ENCODE results near the gene MAD2L1.

DNA sequence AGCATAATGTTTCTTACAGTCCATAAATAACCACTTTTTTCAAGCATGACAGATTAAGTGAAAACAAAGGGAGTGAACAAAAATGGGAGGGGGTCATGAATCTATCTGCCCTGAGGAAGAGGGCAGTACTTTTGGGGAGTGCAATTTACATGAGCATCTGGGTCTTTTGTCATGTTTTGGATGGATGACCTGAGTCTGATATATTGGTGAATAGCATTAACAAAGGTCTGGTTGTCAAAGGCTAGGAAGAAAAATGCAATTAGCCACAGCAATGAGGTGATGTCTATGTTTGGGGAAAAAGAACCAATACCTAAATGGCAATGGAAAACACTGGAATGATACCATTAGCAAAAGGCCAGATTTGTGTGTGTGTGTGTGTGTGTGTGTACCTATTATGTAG is 15.1 kb upstream of the MAD2L1 start:
- TF ChIP-seq, protein P1, sequence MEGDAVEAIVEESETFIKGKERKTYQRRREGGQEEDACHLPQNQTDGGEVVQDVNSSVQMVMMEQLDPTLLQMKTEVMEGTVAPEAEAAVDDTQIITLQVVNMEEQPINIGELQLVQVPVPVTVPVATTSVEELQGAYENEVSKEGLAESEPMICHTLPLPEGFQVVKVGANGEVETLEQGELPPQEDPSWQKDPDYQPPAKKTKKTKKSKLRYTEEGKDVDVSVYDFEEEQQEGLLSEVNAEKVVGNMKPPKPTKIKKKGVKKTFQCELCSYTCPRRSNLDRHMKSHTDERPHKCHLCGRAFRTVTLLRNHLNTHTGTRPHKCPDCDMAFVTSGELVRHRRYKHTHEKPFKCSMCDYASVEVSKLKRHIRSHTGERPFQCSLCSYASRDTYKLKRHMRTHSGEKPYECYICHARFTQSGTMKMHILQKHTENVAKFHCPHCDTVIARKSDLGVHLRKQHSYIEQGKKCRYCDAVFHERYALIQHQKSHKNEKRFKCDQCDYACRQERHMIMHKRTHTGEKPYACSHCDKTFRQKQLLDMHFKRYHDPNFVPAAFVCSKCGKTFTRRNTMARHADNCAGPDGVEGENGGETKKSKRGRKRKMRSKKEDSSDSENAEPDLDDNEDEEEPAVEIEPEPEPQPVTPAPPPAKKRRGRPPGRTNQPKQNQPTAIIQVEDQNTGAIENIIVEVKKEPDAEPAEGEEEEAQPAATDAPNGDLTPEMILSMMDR (IDR thresholded peaks at IDR 0.05): no peak
- no peak for TF ChIP-seq POLR2A (IDR thresholded peaks at IDR 0.05)

Measured in prostate gland (tissue), 2 donors.